Effector CD8-positive, alpha-beta T cell (primary cell): ENCODE results near the gene TBC1D14.

Experiments used
- DNase-seq: peaks from one replicate; lab custom pipeline; 2025; lab: John Stamatoyannopoulos, UW

TBC1D14 gene

DNA sequence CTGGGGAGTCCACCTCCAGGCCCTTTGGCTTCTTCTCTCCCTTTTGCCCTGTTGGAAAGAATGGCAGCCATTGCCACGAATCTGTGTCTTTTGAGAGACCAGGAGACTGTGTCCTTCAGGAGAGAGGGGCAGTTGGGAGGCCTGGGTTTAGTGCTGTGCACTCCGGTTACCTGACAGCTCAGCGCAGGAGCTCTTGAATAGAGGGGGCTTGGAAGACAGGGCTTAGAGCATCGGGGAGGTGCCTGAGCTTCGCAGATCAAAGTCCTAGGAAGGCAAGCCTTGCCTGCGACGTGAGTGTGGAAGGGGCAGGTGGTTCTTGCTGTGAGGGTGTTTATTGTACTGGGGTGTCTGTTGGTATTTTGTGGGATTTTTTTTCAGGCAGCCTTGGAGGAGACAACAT lies 91.6 kb downstream of the TBC1D14 start:
- no peak for DNase-seq

DNA sequence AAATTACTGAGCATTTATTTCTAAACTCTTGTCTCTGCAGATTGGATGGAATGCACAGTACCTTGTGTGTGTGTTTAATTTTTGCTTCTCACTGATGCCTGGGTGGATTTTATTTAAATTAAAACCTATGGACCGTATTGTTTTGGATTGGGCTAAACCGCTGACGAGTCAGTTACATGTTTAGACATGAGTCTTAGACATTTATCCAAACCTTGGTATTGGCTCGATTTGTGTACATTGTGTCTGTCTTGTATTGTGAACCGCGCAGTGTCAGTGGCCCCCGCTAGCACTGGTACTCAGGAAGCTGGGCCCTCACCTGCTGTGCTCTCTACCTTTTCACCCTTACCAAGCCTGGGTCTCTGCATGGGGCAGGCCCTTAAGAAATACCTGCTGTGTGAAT lies 92.7 kb downstream of the TBC1D14 start:
- no peak for DNase-seq

GRCh38 chr4:7003176-7003878 lies 93.7 kb downstream of the TBC1D14 start:
- no peak for DNase-seq

GRCh38 chr4:7003879-7004240 lies 94.2 kb downstream of the TBC1D14 start:
- DNase-seq: no peak

GRCh38 chr4:7004331-7004730 lies 94.7 kb downstream of the TBC1D14 start:
- no peak for DNase-seq

DNA sequence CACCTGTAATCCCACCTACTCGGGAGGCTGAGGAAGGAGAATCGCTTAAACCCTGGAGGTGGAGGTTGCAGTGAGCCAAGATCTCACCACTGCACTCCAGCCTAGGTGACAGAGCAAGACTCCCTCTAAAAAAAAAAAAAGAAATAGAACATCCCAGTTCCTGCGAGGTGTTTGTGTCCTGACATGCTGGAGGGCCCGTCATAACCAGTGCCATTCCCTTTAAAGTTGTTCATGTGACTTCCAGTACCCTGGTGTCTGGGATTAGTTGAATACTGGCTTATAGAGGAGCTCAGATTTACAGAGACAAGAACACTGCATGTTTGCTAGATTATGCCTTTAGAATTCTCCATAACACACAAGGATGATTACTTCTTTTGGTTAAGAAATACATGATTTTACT lies 95.9 kb downstream of the TBC1D14 start:
- DNase-seq: no peak

DNA sequence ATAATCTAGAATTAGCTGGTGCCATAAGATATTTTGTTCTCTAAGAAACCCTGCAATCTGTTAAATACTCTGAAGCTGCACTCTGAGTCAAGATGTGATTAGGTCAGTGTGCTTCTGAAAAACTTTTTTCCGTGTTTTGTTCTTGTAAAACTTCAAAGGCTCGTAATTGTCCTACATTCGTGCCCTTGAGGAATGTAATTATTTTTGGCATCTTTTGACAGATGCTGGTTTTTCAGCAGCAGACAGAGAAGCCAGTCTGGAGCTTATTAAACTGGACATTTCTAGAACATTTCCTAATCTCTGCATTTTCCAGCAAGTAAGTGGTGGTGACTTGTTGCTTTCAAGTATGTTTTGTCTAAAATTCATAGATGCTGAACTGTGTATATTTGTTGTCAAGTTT lies 96.8 kb downstream of the TBC1D14 start:
- no peak for DNase-seq

GRCh38 chr4:7007142-7007907 lies 97.7 kb downstream of the TBC1D14 start:
- DNase-seq: no peak

- DNase-seq: no peak
Measured at GRCh38 chr4:7007944-7008343, 98.3 kb downstream of the TBC1D14 start.

- DNase-seq: no peak
Measured at GRCh38 chr4:7009564-7009963, 99.9 kb downstream of the TBC1D14 start.

GRCh38 chr4:7013175-7013574 lies 103.5 kb downstream of the TBC1D14 start:
- no peak for DNase-seq

GRCh38 chr4:7014815-7015214 lies 105.2 kb downstream of the TBC1D14 start:
- no peak for DNase-seq

- DNase-seq: no peak
Measured at GRCh38 chr4:7015383-7016035, 105.9 kb downstream of the TBC1D14 start.

GRCh38 chr4:7016086-7016485 lies 106.5 kb downstream of the TBC1D14 start:
- no peak for DNase-seq

GRCh38 chr4:7016512-7016911 lies 106.9 kb downstream of the TBC1D14 start:
- no peak for DNase-seq

GRCh38 chr4:7017446-7018048 lies 107.9 kb downstream of the TBC1D14 start:
- no peak for DNase-seq

DNA sequence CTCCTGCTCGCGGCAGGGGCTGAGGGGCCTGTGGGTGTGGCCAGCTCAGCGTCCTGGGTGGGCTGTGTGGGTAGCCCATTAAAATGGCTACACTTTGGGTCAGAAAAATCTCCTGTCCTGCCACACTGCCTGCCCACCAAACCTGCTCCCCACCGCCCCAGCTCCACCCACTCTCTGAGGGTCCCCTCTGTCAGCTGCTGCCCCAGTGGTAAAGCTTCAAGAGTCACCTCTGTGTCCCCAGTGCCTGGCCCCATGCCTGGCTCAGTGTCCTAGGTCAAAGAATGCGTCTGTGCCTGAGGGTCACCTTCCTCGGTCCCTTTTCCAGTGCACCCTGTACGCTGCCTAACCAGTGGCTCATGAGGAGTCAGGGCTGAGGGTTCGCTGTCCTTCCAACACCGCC lies 108.7 kb downstream of the TBC1D14 start:
- no peak for DNase-seq

DNA sequence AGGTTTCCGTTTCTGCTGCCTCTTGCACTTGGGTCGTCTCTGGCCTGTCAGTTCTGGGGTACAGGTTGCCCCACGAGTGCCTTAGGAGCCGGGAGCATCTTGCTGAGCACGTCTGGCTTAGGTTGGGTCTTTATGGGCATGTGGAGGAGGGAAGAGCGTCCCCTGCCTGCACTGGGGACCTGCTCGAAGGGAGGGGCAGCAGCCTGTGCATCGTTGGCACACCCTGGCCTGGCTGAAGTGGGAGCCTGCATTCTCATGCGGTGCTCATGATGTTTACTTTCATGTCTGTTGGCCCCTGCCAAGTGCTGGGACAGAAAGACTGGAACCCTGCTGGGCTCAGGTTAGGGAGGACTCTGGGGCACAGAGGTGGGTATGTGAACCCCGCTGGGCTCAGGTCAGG lies 109.7 kb downstream of the TBC1D14 start:
- no peak for DNase-seq

GRCh38 chr4:7020290-7020689 lies 110.7 kb downstream of the TBC1D14 start:
- no peak for DNase-seq

DNA sequence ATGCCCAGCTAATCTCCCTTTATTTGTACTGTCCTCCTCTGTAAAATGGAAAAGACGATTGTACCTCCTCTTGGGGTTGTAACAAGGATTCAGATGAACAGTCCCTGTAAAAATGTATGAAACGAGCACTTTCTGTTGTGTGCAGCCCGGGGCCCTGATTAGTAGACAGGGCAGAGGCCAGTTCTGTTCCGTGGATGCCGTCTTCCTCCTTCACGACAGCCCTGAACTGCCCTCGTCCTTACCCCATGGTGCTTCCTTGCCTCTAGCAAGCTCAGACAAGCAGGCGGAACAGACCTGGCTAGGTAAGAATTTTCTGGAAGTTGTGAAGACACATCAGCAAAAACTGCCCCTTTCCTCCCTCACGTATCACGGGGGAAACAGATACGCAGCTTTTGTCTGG lies 111.2 kb downstream of the TBC1D14 start:
- DNase-seq: no peak

GRCh38 chr4:7021355-7021754 lies 111.7 kb downstream of the TBC1D14 start:
- no peak for DNase-seq

DNA sequence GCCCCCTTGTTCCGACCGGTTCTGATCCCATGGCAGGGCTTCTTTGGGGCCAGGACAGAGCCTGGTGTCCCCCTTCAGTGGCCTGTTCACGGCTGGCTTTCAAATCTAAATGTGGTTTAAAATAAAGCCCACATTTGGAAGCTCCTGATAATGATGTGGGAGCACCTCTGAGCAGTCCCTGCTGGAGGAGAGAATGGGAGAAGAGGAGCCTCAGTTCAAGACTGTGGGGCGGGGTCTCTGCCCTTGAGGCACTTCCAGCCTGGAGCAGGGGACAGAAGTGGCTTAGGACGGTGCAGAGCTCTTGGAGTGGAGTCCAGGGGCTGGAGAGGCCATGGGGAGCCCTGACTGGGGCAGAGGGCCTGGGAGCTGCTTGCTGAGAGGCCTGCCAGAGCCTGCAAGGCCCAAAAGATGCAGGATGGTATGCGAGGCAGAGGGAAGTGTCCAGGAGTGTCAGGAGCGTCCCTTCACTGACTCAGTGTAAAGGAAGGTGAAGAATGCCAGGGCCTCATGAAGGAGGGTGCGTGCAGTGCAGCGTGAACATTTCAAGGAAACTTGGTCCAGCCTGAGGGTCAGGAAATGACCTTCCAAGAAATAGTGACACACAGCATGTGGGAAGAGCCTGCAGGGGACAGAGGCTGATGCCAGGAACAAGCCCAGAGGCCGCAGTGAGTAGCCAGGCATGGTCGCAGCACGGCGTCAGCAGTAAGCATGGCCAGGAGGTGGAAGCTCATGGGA lies 112.5 kb downstream of the TBC1D14 start:
- DNase-seq: no peak
